NCI-H1694 (cell line): ENCODE measurements around the gene PTGR2.
"Not testable (repeated sequence)": the region's sequence is repeated elsewhere in the genome, so short reads cannot be mapped to it uniquely, and the experiment has no call there.

Source experiments
- DNase-seq: peaks from one replicate; lab custom pipeline; 2025; lab: John Stamatoyannopoulos, UW

Gene PTGR2

DNA sequence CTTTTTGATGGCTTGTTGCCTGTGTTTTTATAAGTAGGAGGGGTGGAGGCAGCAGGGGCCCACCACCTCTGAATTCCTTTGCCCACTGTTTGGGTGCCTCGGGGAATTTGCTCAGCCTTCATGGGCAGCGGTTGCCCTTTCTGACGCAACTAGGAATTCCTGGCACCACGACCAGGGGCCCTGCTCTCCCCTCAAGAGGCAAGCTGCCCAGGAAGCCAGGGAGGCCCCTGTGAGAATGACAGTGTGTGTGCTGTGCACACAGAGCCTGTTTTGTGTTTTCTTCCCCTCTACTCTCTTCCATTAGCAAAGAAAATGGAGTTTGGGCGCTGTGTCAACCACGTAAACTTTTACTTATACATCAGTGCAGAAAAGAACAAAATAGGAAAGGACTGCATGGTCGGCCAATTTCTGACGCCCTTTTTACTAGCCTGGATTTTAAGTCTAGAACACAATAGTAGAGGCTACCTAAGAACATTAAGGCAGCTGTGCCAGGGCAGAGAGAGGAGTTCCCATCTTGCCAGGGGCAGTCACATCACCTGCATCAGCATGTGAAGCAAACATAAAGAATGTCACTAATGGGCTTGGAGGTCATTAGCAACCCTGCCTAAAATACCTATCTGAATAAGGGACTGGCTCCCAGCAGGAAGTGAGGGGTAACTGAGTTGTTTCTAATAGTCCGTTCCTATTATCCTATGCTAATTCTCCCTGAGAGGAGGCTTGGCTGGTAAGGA lies 17.9 kb upstream of the PTGR2 start:
- DNase-seq: no peak

DNA sequence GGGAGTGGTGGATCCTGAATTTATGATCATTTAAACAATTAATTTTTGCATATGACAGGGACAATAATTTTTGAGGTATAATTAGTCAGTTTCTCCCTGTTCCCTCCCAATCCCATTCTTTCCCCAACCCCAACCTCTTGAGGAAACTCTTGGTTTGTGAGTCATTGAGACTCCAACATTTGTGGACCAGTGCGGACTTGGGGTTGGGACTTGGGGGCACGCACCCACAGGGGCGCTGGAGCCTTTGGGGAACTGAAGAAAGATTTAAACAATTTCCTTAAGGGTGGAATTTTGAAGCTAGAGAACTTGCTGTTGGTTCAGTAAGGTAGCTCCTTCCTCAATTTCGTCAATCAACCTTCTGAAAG lies 17.4 kb upstream of the PTGR2 start:
- no peak for DNase-seq

DNA sequence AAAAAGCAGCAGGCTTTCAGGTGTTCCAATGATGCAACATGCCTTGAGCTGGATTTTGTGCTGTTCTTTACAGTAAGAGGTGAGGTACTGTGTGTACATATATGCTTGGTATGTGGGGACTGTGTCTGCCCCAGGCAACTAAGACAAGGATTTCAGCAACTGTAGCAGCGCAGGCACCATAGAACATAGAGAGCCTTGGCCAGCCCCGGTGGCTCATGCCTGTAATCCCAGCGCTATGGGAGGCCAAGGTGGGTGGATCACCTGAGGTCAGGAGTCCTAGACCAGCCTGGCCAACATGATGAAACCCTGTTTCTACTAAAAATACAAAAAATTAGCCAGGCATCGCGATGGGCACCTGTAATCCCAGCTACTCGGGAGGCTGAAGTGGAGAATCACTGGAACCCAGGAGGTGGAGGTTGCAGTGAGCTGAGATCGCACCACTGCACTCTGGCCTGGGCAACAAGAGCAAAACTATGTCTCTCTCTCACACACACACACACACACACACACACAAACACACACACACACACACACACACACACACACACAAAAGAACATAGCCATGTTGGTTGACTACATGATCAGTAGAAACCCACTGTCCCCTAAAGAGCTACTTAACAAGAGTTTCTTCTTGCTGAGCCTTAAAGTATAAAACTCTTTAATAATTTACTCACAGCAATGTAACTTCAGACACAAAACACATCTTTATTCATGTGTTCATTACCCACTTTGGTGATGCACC lies 13.2 kb upstream of the PTGR2 start:
- not testable (repeated sequence) for DNase-seq

GRCh38 chr14:73842201-73842600 lies 9.4 kb upstream of the PTGR2 start:
- no peak for DNase-seq

GRCh38 chr14:73842851-73843250 lies 8.8 kb upstream of the PTGR2 start:
- no peak for DNase-seq

GRCh38 chr14:73843296-73843695 lies 8.3 kb upstream of the PTGR2 start:
- no peak for DNase-seq

DNA sequence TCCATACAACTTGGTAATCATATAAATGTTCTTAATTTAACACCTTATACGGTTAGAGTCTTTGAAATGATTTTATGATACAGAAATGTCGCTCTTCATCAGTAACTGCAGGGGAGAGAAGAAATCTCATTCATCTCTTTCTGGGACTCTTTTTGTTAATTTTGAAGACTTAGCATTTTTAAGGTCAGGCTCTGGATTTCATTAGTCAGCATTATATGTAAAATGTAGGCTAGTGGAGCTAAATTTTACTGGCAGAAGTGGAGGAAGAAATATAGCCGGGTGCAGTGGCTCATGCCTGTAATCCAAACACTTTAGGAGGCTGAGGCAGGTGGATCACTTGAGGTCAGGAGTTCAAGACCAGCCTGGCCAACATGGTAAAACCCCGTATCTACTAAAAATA lies 4.7 kb upstream of the PTGR2 start:
- DNase-seq: no peak

DNA sequence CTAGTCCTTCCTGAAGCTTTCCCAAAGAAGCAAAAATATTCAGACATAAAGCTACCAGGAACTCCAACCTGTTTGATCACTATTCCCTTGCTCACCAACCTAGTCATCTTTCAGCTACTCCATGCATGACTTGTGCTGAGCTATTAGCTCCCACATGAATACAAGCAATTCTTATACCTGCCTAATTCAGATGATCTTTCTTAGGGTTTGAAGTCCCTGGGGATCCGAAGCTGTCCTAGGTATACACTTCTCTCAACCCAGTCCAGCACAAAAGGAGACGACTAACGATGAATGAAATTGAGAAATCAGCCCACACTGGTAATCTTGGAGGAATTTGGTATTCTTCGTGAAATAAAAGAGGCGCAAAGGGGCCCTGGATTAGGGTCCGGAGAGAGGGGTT lies 631 bp upstream of the PTGR2 start:
- DNase-seq: no peak

DNA sequence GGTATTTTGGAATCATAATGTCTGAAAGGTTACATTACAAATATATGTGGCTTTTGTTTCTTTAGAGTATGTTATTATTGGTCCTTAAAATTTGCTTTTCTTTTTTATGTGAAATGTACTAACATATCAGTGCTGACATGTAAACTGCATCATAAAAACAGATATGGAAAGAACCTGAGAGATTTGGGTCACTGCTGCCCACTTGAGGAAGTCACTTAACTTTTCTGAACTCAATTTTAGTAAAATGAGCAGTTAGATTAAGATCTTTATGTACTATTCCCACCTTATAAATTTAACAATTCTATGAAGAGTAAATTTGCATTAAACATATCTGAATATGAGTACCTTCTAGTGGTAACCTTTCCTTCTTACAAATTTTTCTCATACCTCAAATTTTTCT lies 7.5 kb downstream of the PTGR2 start:
- DNase-seq: no peak

DNA sequence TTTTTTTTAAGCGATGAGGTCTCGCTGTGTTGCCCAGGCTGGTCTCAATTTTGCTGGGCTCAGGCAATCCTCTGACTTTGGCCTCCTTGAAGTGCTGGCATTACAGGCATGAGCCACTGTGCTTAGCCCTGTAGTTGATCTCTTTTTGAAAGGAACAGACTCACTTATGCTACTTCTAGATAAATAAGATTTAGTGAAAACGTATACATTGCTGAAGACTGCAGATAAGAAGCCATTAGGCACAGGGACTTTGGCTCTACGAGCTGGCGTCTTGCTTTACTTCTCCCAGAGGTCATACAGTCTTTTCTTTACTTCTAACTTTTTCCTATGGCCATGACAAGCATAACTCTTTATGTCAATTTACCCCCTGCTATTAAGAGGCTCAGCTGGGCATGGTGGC lies 9.4 kb downstream of the PTGR2 start:
- no peak for DNase-seq

DNA sequence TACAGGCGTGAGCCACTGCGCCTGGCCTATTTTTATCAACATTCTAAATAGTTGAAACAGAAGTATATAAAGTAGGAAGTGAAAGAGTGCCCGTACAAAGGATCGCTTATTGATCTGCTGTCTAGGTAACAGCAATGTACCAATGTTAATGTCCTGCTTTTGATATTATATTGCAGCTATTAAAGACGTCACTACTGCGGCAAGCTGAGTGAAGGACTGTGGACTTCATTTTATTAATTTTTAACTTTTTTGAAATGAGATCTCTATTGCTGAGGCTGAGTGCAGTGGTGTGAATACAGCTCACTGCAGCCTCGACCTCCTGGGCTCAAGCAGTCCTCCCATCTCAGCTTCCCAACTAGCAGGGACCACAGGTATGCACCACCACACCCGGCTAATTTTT lies 10.8 kb downstream of the PTGR2 start:
- DNase-seq: no peak

DNA sequence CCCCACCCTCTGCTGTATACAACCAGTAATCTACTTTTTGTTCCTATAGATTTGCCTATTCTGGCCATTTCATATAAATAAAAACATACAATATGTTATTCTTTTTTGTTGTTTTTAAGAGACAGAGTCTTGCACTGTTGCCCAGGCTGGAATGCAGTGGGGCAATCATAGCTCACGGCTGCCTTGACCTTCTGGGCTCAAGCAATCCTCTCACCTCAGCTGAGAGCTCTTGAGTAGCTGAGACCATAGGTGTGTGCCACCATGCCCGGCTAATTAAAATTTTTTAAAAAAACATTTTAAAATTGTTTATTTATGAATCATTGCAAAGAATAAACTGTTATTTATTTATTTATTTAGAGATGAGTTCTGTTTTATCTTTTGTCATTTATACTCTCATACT lies 11.6 kb downstream of the PTGR2 start:
- no peak for DNase-seq

GRCh38 chr14:73865534-73866113 lies 14.0 kb downstream of the PTGR2 start:
- DNase-seq: no peak

- DNase-seq: not testable (repeated sequence)
Measured at GRCh38 chr14:73869754-73870153, 18.1 kb downstream of the PTGR2 start.

- no peak for DNase-seq
Measured at GRCh38 chr14:73870525-73871235, 19.0 kb downstream of the PTGR2 start.

GRCh38 chr14:73873660-73874059 lies 22.0 kb downstream of the PTGR2 start:
- no peak for DNase-seq

- no peak for DNase-seq
Measured at GRCh38 chr14:73877790-73878189, 26.2 kb downstream of the PTGR2 start.

DNA sequence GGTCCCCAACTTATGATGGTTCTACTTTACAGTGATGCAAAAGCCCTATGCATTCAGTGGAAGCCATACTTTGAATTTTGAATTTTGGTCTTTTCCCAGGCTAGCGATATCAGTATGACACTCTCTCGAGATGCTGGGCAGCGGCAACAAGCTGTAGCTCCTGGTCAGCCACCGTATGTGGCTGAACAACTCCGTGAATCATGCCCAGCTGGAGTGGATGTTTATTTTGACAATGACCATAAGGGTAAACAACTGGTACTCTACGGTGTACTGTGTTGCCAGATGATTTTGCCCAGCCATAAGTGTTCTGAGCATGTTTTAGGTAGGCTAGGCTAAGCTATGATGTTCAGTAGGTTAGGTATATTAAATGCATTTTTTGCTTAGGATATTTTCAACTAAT lies 26.8 kb downstream of the PTGR2 start:
- no peak for DNase-seq

DNA sequence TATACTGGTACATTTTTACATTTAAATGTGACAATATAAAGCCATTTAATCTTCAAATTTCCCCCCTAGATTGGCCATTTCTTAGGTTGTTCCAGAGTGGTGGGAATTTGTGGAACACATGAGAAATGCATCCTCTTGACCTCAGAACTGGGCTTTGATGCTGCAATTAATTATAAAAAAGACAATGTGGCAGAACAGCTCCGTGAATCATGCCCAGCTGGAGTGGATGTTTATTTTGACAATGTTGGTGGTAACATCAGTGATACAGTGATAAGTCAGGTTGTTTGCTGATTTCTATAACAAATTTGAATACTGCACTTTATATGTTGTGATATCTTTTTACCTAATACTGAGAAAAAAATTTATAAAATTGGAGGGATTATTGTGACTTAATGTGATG lies 27.4 kb downstream of the PTGR2 start:
- DNase-seq: no peak

- DNase-seq: no peak
Measured at GRCh38 chr14:73884438-73885190, 33.0 kb downstream of the PTGR2 start.

DNA sequence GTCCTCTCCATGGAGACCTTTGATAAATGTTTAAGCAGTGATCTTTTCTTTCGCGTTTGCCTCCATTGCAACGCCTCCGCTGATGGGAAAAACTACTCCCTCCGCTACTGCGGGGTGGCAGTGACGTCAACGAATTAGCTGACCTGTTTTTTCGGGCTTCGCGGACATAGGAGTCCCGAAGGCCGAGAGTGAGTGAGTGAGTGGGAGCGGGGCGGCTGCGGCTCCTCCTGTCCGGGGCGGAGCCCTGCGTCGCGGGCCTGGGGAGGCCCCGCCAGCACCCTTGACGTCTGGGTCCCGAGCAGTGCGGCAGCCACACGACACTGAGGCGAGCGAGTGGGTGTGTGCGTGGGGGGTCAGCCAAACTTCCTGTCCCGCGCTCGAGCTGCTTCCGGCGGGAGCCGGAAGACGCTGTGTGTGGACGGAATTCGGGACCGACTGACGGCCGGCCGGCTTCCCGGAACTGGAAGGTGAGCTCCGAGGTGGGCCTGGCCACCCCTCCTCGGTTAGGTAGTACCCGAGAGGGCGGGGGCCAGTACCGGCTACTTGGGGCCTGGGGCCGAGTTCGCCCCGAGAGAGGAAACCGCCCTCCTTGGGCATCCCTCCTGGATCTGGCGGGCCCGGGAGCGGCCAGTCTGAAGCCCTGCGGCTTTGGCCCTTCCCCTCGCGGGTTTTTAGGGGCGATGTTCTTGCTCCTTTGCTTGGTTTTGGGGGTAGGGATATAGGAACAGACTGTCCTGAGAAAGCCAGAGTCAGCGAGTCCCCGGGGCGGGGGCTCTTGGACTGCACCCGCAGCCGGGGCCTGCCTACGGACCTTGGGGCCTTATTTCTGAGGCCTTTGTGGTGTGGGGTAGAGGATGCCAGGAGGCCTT lies 35.1 kb downstream of the PTGR2 start, which contains the start of gene ZNF410:
Gene ZNF410, plus strand, starts transcription at position 411 of the 869 bp plus-strand sequence. CDS start 5,317 bp downstream, outside the sequence.
- DNase-seq: peak; percentile 91
